CD4-positive, alpha-beta T cell treated with Interleukin-4 for 1 hour (primary cell): ENCODE data around the gene GSTM2.

Experiments
- DNase-seq, 2 donors: peaks; one replicate each; pipeline ENCODE4 v3.0.0-alpha.2; 2020 to 2022

The GSTM2 gene

DNA sequence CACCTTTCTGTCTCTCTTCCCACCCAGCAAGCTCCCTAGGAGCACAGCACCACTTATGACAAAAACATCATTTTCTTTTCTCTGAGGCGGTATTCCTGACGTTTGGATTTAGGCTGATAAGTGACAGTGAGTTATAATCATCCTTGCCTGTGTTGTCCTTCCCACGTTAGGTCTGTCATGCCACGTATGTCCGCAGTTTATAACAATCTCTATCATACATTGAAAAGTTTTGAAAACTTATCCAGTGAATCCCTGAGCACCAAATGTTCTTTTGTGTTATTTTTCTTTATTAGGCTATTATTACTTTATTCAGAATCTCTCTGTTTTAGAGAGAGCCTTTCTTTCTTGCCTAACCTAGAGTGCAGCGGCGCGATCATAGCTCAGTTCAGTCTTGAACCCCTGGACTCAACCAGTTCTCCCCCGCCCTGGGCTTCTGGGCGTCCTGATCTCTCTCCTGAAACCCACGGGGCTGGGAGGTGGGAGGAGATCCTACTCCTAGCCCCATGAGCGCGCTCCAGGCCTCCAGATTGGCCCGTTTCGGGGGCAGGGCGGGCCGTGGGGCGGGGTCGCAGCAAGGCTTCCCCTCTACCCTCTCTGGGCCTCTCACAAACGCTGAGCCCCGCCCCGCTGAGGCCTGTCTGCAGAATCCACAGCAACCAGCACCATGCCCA lies at the start of gene GSTM2:
GSTM2 (plus strand) TSS at position 606 of the 671 bp plus-strand sequence; CDS start at position 665, 59 bp downstream.
- peak; percentile 75 to 79 for DNase-seq

DNA sequence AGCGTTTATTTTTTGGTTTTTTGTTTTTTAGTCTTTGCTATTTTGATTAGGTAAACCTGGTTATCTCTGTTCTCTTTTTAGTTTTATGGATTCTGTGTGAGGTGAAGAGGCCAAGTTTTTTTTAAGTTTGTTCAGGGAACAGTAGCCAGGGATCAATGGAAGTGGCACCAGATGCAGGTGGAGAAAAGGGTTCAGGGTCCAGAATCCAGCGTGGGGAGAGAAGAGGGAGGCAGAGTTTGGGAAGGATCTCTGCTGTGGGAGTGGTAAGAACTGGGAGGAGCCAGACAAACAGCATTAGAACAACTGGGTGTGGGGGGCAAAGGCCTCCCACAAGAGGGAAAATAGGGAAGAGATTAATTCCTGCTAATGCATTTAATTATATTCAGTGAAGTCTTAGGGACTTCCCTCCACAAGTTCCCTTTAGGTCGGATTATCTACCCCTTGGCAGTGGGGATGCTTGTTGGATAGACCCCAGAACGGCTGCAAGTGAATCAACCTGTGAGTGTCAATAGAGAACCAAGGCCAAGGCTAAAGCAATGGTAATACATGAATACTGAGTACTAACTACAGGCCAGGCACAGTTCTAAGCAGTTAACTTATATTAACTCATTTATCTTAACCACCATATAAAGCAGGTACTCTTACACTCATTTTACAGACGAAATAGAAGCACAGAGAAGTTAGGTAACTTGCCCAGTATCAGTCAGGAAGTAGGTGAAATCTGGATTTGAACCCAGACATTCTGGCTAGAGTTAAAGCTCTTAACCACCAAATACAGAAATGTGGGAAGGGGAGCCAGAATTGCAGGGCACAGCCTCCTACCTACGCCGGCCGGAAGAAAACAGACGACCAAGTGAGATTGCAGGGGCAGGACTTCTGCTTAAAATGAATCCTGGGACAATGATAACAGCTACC lies 48.9 kb upstream of the GSTM2 start:
- DNase-seq, result no peak

DNA sequence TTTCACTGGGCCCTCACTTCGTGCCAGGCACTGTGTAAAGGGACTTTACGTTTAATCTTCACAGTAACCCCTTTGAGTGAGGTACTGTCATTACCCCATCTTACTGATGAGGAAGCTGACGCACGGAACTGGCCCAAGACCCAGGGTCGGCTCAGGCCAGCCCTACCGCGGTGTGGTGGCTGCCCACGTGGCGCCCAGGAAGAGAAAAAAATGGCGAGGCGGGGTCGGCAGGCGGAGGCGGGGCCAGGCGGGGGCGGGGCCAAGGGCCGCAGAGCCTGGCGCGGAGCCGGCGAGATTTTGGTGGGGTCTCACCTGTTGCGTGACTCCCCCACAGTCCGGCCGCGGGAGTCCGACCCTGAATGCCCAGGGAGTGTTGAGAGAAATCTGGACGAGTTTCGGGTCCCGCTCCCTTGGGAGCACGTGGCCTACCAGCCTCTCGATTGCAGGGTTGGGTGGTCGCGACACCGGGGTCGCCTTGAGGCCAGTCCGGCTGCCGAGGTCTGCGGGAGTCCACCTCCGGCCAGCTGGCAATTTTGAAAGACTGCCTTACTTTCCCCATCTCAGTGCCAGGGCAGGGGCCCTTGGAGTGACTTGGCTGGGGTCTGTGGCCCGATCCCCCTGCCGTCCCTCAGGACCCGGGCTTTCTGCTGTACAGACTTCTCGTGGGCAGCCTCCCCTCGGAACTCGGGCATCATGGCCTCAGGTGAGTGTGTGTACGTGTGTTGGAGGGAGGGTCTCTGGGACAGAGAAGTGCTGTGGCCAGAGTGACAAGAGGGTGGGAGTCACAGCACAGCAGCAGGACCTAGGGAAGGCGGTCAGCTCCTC lies 48.1 kb upstream of the GSTM2 start, which contains the start of the genes AMPD2 and GNAT2:
AMPD2 (plus strand) TSS at position 262 of the 825 bp plus-strand sequence. CDS start 1,339 bp downstream, outside the sequence.
GNAT2 (minus strand) TSS at position 41 of the 825 bp plus-strand sequence. CDS start 6,746 bp downstream, outside the sequence.
- peak; percentile 88 to 89 for DNase-seq

DNA sequence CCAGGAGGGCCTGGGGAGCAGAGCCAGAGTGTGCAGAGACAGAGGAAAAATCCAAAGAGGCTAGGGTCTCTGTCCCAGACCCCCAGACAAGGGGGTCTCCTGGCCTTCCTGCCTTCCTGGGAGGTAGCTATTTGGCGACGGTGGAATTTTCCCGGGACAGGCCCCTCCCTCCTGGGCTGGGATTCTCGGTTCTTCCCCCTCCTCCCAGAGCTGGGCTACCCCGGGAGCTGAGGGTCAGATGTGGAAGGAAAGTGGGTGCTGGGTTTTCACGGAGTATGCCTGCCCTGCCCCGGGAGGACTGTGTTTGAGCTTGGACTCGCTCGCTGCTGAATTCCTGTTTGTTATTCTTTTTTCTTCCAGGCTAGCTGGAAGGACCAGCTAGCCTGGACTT lies 47.5 kb upstream of the GSTM2 start:
- no peak for DNase-seq

DNA sequence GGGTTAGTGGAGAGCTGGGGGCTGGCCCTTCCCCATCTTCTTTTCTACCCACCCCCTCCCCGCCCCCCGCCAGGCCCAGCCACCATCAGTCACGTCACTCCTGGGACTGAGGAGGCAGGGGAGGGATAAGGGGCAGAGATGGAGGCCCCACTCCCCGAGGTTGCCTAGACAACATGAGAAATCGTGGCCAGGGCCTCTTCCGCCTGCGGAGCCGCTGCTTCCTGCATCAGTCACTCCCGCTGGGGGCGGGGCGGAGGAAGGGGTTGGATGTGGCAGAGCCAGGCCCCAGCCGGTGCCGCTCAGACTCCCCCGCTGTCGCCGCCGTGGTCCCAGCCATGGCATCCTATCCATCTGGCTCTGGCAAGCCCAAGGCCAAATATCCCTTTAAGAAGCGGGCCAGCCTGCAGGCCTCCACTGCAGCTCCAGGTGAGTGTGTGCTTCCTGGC lies 47.0 kb upstream of the GSTM2 start:
- peak; percentile 96 to 97 for DNase-seq

DNA sequence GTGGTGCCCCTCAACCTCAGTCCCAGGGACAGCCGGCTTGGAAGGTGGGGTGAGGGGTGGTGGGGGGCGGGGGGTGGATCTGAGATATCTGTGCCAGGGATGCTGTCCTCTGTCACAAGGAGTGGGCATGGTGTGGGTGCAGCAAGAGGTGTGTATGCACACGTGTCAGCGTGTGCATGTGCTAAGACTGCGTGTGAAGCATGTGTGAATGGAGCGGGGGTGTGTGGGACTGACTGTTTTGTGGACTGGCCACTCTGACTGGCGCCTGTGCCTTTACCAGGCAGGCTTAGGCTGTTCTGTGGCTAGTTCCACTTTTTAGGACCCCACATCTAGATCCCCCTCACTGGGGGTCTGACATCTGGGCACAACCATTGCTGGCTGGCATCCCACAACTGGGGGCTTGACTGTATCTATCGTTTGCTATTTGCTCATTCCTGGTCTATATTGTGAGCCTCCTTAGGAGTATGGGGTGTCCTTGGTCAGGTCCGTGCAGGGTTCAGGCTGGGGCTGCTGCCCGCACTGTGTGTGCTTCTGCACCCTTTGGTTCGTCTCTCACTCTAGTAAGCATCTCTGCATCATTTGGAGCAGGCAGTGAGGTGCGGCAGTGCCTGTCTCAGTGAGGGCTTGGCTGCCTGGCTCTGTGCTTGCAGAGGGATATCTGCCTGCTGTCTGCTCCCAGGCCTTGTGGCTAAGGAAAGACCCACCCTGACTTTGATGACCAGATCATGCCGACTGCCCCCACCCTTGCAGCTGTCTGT lies 46.3 kb upstream of the GSTM2 start:
- DNase-seq, result no peak

DNA sequence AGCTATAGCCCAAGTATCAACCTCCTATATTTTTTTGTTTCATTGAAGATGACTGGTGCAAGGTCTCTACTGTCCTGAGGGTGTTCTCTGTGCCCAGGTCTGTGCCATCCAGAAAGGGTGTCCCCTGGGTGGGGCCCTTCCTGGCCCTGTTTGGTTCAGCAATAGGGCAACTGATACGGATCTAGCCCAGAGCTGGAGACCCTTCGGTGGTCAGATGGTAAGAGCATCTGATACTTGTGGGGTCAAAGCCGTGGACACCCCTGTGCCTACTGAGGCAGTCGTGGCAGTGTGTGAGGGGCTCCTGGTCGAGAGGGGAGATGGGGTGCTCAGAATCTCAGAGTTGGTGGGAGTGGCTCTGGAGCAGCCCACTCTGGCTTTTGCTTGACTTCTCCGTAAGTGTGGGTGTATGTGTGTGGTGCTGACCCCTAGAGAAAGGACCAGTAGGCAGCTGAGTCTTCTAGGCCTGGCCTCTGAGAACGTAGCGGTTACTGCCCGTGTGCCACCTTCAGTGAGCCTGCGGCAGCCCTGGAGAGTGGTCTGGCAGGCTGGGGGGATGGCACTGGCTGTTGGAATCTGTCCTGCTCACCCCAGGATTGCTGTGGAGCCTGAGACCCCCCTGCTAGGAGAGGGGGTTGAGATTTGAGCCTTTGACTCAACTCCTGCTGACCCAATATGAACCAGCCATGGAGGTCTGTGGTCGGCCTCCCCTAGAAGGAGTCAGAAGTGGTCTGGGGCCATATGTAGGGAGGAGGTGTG lies 45.5 kb upstream of the GSTM2 start:
- no peak for DNase-seq

DNA sequence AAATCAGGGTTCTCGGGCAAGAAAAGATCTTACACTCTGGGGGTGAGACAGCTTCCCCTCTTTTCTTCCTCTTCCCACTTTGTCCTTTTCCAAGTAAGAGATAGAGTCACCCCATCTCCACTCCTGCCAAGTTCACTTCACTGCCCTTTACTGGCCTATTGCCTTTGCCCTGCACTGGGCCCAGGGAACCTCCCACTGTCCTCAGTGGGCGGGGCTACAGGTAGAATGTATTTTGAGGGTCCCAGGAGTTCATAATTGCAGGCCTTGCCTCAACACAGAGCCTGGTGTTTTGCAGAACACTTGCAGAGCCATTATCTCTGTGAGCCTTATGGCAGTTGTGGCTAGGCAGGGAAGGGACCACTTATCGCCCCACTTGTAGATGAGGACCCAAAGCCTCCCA lies 45.0 kb upstream of the GSTM2 start:
- peak in 1 of 2 donors; percentile 29 for DNase-seq

DNA sequence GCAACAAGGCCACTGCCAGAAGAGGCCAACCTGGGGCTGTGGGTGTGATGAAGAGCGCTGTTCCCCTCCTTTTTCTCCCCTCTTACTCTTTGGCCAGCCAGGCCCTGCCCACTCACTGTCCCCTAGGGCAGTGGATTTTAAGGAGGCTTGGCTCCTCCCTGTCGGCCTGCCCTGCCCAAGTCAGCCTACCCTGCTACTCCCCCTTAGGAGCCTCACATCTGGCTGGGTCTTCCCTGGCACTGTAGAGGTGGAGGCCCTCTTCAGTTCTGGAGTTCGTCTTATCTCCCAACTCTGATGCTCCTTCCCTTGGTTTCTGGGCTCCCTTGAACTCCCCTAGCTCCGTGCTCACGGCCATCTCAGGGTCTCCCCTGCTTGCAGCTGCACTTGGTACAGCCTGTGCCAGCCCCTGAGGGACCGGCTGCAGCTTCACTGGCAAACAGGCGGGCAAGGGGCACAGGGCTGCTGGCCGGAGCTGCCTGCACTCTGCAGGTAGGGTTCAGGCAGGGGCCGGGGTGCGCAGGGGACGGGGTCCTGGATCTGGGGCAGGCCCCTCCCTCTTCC lies 44.2 kb upstream of the GSTM2 start:
- no peak for DNase-seq

DNA sequence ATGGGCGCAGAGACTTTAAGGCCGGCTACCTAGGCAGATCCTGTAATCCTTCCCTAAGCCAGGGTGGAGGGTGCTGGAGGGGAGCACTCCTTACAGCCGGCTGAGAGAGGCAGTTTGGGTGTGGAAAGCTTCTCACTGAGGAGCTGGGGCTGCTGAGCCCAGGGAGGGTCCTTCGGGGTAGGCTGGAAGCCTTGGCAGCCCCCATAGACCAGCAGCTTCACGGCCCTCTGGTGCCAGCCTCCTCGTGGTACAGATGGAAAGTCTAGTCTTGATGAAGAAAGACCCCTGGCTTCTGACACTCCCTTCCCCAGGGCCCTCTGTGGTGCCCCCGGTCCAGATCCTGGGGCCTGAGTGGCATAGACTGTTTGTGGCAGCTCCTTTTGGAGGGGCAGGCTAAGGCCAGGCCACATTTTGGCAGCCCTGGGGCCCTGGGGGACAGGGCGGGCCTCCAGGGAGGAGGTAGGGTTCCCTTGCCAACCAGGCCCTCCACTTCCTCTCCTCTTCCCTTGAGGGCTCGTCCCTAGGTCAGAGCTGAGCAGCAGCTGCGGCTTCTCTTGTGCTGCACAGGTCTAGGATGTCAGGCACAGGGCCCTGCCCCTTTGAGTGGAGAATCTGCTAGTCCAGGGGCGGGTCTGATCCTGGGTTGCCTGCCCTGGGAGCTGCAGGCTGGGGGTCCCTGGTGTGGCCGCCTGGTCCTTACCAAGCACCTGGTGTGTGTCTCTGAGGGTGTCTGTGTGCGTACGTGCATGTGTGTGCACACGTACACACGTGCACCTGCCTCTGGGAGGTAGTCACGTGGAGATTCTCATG lies 43.5 kb upstream of the GSTM2 start:
- DNase-seq, result peak in 1 of 2 donors; percentile 24

DNA sequence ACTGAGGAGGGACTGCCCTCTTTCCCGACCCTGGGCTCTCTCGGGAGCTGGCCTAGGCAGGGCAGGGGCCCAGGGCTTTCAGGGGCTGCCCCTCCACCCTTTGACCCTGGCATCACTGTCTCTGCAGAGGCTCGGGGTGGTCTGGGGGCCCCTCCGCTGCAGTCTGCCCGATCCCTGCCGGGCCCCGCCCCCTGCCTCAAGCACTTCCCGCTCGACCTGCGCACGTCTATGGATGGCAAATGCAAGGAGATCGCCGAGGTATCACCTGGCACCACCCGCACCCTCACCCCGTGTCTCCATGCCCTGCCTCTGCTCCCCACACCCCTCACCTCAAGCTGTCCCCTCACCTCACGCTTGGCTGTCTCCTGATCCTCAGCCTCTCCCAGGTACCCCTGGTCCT lies 42.7 kb upstream of the GSTM2 start:
- DNase-seq, result no peak

DNA sequence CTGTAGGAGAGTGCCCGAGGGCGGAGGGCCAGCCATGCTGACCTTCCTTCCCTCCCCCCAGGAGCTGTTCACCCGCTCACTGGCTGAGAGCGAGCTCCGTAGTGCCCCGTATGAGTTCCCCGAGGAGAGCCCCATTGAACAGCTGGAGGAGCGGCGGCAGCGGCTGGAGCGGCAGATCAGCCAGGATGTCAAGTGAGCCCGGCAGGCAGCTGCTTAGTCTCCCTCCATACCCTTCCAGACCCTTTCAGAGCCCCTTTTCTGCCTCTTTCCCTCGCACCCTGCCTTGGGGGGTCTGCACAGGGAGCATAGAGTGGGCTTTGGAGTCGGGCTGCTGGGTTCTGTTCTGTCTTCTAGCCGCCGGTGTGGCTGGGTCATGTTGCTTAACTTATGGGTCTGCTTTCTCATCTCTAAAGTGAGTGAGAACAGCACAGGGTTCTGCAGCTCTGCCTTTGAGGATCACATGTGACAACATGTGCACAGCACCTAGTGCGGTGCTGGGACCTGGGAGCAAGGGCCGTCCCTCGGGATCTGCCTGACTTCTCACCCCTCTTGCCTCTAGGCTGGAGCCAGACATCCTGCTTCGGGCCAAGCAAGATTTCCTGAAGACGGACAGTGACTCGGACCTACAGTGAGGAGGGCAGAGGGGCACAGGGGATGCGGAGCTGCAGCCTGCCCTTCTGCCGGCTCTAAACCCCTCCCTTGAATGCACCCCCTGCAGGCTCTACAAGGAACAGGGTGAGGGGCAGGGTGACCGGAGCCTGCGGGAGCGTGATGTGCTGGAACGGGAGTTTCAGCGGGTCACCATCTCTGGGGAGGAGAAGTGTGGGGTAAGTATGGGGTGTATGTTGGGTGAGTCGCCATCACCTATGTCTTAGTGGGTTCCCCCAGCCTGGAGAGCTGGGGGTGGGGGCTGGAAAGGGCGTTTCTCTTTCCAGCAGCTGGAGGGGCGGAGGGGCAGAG lies 42.0 kb upstream of the GSTM2 start:
- no peak for DNase-seq

DNA sequence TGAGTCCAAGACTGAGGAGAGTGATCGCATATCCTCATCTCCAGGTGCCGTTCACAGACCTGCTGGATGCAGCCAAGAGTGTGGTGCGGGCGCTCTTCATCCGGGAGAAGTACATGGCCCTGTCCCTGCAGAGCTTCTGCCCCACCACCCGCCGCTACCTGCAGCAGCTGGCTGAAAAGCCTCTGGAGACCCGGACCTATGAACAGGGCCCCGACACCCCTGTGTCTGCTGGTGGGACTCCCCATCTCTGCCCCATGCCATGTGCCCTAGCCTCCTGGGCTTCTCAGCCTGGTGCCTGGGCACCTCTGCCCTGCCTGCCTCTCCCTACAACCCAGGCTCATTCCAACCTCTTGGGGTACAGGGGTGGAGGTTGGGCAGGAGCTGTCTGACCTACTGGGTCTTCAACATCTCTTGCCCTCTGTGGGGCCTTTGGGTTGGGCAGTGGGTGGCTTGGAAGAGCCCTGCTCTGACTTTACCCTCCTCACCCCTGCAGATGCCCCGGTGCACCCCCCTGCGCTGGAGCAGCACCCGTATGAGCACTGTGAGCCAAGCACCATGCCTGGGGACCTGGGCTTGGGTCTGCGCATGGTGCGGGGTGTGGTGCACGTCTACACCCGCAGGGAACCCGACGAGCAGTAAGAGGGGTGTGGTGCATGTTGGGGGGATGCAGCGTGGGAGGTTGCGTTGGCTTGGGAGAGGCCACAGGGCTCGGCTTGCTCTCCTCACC lies 41.0 kb upstream of the GSTM2 start:
- DNase-seq, result no peak

DNA sequence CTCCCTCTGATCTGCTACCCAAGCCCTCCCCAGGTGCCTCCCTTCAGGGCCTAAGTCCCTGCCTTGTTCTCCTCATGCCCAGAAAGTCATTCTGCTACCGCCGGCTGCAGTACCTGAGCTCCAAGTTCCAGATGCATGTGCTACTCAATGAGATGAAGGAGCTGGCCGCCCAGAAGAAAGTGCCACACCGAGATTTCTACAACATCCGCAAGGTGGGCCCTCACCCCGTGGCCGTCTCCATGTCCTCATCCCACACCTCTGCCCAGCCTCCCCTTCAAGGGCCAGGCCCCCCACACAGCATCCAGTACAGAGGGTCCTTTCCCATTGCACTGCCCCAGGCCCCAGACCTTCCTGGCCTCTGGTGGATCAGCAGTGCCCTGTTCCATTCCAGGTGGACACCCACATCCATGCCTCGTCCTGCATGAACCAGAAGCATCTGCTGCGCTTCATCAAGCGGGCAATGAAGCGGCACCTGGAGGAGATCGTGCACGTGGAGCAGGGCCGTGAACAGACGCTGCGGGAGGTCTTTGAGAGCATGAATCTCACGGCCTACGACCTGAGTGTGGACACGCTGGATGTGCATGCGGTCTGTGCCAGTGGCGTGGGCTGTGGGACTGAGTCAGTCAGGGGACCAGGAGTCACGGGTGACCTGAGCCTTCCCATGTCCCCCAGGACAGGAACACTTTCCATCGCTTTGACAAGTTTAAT lies 40.0 kb upstream of the GSTM2 start:
- no peak for DNase-seq

DNA sequence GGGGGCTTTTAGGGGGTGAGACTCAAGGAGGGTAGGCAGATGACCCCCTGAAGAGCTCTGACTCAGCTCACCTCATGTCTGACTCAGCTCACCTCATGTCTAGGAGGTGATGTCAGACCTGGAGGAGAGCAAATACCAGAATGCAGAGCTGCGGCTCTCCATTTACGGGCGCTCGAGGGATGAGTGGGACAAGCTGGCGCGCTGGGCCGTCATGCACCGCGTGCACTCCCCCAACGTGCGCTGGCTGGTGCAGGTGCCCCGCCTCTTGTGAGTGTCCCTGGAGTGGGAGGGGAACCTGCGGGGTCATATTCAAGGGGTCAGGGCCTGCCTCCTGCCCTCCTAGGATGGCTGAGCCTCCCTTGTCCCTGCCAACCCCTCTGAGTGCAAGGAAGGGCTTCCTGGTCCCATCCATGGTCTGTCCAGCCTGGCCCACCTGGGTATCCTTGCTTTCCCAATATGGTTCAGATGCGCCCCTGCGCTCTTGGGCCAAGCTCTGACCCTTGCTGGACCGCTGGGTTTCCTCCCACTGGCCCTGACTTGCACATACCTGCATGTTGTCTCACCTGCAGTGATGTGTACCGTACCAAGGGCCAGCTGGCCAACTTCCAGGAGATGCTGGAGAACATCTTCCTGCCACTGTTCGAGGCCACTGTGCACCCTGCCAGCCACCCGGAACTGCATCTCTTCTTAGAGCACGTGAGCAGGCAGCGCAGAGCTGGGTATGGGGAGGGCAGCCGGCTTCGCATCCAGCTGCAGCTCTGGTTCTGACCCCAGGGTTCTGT lies 39.1 kb upstream of the GSTM2 start:
- no peak for DNase-seq

DNA sequence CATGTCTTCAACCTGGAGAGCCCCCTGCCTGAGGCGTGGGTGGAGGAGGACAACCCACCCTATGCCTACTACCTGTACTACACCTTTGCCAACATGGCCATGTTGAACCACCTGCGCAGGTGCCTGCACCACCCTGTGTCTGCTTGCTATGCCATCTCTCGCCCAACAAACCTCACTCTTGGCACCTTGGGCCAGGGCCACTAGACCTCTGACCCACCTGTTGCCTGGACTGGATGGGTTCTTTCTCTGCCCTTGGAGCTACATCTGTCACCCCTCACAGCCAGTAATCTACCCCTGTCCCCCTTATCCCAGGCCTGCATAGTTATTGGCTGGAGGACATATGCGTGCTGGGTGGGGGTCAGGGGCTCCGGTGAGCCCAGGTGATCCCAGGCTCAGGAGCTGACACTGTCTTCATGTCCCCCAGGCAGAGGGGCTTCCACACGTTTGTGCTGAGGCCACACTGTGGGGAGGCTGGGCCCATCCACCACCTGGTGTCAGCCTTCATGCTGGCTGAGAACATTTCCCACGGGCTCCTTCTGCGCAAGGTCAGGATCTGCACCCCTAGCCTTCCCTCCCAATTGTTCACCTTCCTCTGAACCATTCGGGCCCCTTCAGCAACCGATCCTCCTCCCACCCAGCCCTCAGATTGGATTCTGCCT lies 38.4 kb upstream of the GSTM2 start:
- DNase-seq, result no peak
